ENCODE results near the gene VAMP3.

- TF ChIP-seq CTCF (IDR thresholded peaks at IDR 0.05) (no peak), POLR2AphosphoS5 (IDR thresholded peaks at IDR 0.05) (no peak), EP300 (IDR thresholded peaks at IDR 0.05) (no peak)
Observed at GRCh38 chr1:7769673-7770412, 1.3 kb upstream of the VAMP3 start.

Data from gastroesophageal sphincter (tissue), 3 donors.